HUES64 (cell line): Measurements from ENCODE around the gene DOLPP1.
A peak's percentile ranks its signal among the peaks of the same experiment; 100 is the strongest.

ENCODE experiments used
- H3K27ac ChIP-seq: 2 replicates; pipeline ENCODE4 v1.7.0; 2013; ENCODE audit warnings: low read depth, low read length, inconsistent platforms
- H3K27me3 ChIP-seq: 2 replicates; pipeline ENCODE4 v1.6.1; 2013; ENCODE audit warnings: mild to moderate bottlenecking, low read length; ENCODE audit not compliant: insufficient read depth
- H3K36me3 ChIP-seq: 2 replicates; pipeline ENCODE4 v1.6.1; 2013; ENCODE audit warnings: mild to moderate bottlenecking, low read length; ENCODE audit not compliant: insufficient read depth
- H3K4me1 ChIP-seq: 2 replicates; pipeline ENCODE4 v1.6.1; 2013; ENCODE audit warnings: mild to moderate bottlenecking, low read length, moderate library complexity; ENCODE audit not compliant: insufficient read depth
- H3K4me3 ChIP-seq: 2 replicates; pipeline ENCODE4 v1.5.1; 2013; ENCODE audit warnings: mild to moderate bottlenecking, low read length, moderate library complexity
- H3K9ac ChIP-seq: 2 replicates; pipeline ENCODE4 v1.6.1; 2013; ENCODE audit warnings: mild to moderate bottlenecking, low read depth, low read length
- H3K9me3 ChIP-seq: 2 replicates; pipeline ENCODE4 v1.6.1; 2013; ENCODE audit warnings: low read depth, low read length; ENCODE audit not compliant: insufficient read depth
- WGBS: fragments of 150-250, 120-280 bp; methylation state at CpG from one replicate; pipeline ENCODE4 v1.1.7; 2013; ENCODE audit warnings: missing lambda C conversion rate; 5-methylcytosine and 5-hydroxymethylcytosine counted together

DOLPP1 gene

GRCh38 chr9:129133082-129133481, 52.2 kb downstream of the DOLPP1 start:
- Histone ChIP-seq H3K27me3 (no peaks in the 10 kb centered on the region), H3K4me3 (no peak overlapping the region), H3K36me3 (peaks cover 73% of the 10 kb centered on the region), H3K4me1 (no peaks in the 10 kb centered on the region), H3K9ac (no peak overlapping the region), H3K9me3 (no peaks in the 10 kb centered on the region), H3K27ac (no peak overlapping the region)
- 81% methylated on average over 4 of the region's 4 CpGs for WGBS

GRCh38 chr9:129135476-129135875, 54.6 kb downstream of the DOLPP1 start:
- Histone ChIP-seq H3K27ac (no peak overlapping the region), H3K36me3 (peaks cover 58% of the 10 kb centered on the region), H3K4me3 (no peak overlapping the region), H3K27me3 (no peaks in the 10 kb centered on the region), H3K9ac (no peak overlapping the region), H3K9me3 (no peaks in the 10 kb centered on the region), H3K4me1 (peaks cover 11% of the 10 kb centered on the region)
- 92% methylated on average over 6 of the region's 6 CpGs for WGBS

GRCh38 chr9:129136446-129137035, 55.6 kb downstream of the DOLPP1 start:
- no peak overlapping the region for H3K4me3 ChIP-seq
- no peak overlapping the region for H3K27ac ChIP-seq
- peaks cover 52% of the 10 kb centered on the region for H3K36me3 ChIP-seq
- WGBS, result 87% methylated on average over 16 of the region's 16 CpGs
- peaks cover 20% of the 10 kb centered on the region for H3K4me1 ChIP-seq
- no peaks in the 10 kb centered on the region for H3K9me3 ChIP-seq
- H3K27me3 ChIP-seq, result no peaks in the 10 kb centered on the region
- no peak overlapping the region for H3K9ac ChIP-seq

- no peaks in the 10 kb centered on the region for H3K9me3 ChIP-seq
- H3K4me3 ChIP-seq, result no peak overlapping the region
- H3K27ac ChIP-seq, result no peak overlapping the region
- H3K27me3 ChIP-seq, result no peaks in the 10 kb centered on the region
- no peak overlapping the region for H3K9ac ChIP-seq
- WGBS, result 93% methylated on average over 19 of the region's 19 CpGs
- peaks cover 53% of the 10 kb centered on the region for H3K36me3 ChIP-seq
- peaks cover 26% of the 10 kb centered on the region for H3K4me1 ChIP-seq
Measured at GRCh38 chr9:129137292-129138143, 56.6 kb downstream of the DOLPP1 start.

GRCh38 chr9:129138144-129138462, 57.2 kb downstream of the DOLPP1 start:
- WGBS, result 93% methylated on average over 9 of the region's 9 CpGs
- Histone ChIP-seq H3K36me3 (peaks cover 52% of the 10 kb centered on the region), H3K27me3 (no peaks in the 10 kb centered on the region), H3K9me3 (no peaks in the 10 kb centered on the region), H3K9ac (no peak overlapping the region), H3K4me3 (no peak overlapping the region), H3K27ac (peak overlapping the region; percentile 54; the same call in 1 of the 2 replicates), H3K4me1 (peaks cover 31% of the 10 kb centered on the region)

- no peaks in the 10 kb centered on the region for H3K27me3 ChIP-seq
- peaks cover 36% of the 10 kb centered on the region for H3K4me1 ChIP-seq
- no peaks in the 10 kb centered on the region for H3K9me3 ChIP-seq
- H3K4me3 ChIP-seq, result no peak overlapping the region
- H3K9ac ChIP-seq, result no peak overlapping the region
- 78% methylated on average over 21 of the region's 21 CpGs for WGBS
- H3K27ac ChIP-seq, result peak overlapping the region; percentile 54
- H3K36me3 ChIP-seq, result peaks cover 51% of the 10 kb centered on the region
Measured at GRCh38 chr9:129138476-129139232, 57.7 kb downstream of the DOLPP1 start.

- Histone ChIP-seq H3K27me3 (no peaks in the 10 kb centered on the region), H3K4me3 (peak overlapping the region; percentile 33), H3K9me3 (no peaks in the 10 kb centered on the region), H3K9ac (peak overlapping the region; percentile 91), H3K36me3 (peaks cover 52% of the 10 kb centered on the region), H3K4me1 (peaks cover 41% of the 10 kb centered on the region), H3K27ac (peak overlapping the region; percentile 100)
- WGBS, result 14% methylated on average over 13 of the region's 13 CpGs
Measured at GRCh38 chr9:129139233-129139992, 58.5 kb downstream of the DOLPP1 start.

GRCh38 chr9:129139993-129140396, 59.1 kb downstream of the DOLPP1 start:
- Histone ChIP-seq H3K27ac (peak overlapping the region; percentile 100), H3K9ac (peak overlapping the region; percentile 91), H3K4me1 (peaks cover 41% of the 10 kb centered on the region), H3K36me3 (peaks cover 47% of the 10 kb centered on the region), H3K9me3 (no peaks in the 10 kb centered on the region), H3K4me3 (peak overlapping the region; percentile 45), H3K27me3 (no peaks in the 10 kb centered on the region)
- WGBS, result under 1% methylated on average over 9 of the region's 11 CpGs
